Heart right ventricle (tissue), 16 donors: ENCODE data around the gene TMEM169. TPM values are rescaled to one million over a fixed set of nuclear protein-coding genes. Genes with fewer than 3 reads are reported as not detected.
"Not testable (repeated sequence)": the region's sequence is repeated elsewhere in the genome, so short reads cannot be mapped to it uniquely, and the experiment has no call there.

Experiments
- ATAC-seq, 8 donors: fragments of 200-7000 bp; cut with Tn5 transposase; one replicate each; pipeline ENCODE4 v1.9.1; 2020; ENCODE audit warnings: mild to moderate bottlenecking in 8 of 8, moderate library complexity in 8 of 8, moderate number of reproducible peaks in 1 of 8
- DNase-seq, 2 donors: peaks; one replicate each; pipeline ENCODE4 v3.0.0-alpha.2; 2020
- H3K27ac ChIP-seq, 10 donors: fragments of 200-600 bp; sonication (generic) in 2 of 10; one replicate each; pipeline versions ENCODE4 v1.5.0 to v1.8.0; 2020 to 2022; ENCODE audit warnings: mild to moderate bottlenecking in 3 of 10
- H3K27me3 ChIP-seq, 7 donors: fragments of 200-600 bp; one replicate each; pipeline ENCODE4 v1.8.0; 2021 to 2022; ENCODE audit warnings: mild to moderate bottlenecking in 2 of 7
- H3K36me3 ChIP-seq, 9 donors: fragments of 200-600 bp; sonication (generic) in 1 of 9; one replicate each; pipeline versions ENCODE4 v1.5.0 to v1.8.0; 2020 to 2022; ENCODE audit warnings: mild to moderate bottlenecking in 2 of 9
- H3K4me1 ChIP-seq, 9 donors: fragments of 200-600 bp; sonication (generic) in 1 of 9; one replicate each; pipeline versions ENCODE4 v1.5.0 to v1.8.0; 2020 to 2022; ENCODE audit warnings: mild to moderate bottlenecking in 4 of 9
- H3K4me3 ChIP-seq, 10 donors: fragments of 200-600 bp; sonication (generic) in 2 of 10; one replicate each; pipeline versions ENCODE4 v1.5.0 to v1.8.0; 2020 to 2022; ENCODE audit warnings: mild to moderate bottlenecking in 7 of 10, moderate library complexity in 2 of 10
- H3K9me3 ChIP-seq, 11 donors: fragments of 200-600 bp in 10 of 11; sonication (generic) in 2 of 11; one replicate each; pipeline versions ENCODE4 v1.5.0 to v1.8.0; 2013 to 2022; ENCODE audit warnings: mild to moderate bottlenecking in 2 of 11, control low read depth in 1 of 11, moderate library complexity in 1 of 11
- CTCF ChIP-seq, 9 donors: fragments of 200-600 bp; sonication (generic) in 2 of 9; IDR thresholded peaks; one replicate each; pipeline versions ENCODE4 v1.5.0 to v1.8.0; 2021 to 2022; ENCODE audit warnings: antibody characterized with exemption in 9 of 9, mild to moderate bottlenecking in 5 of 9, moderate library complexity in 1 of 9
- WGBS, 2 donors: extraction: QIAGEN DNeasy Blood & Tissue Kit; methylation state at CpG; one replicate each; pipeline ENCODE4 v1.1.7; 2013; ENCODE audit warnings: inconsistent platforms in 1 of 2; 5-methylcytosine and 5-hydroxymethylcytosine counted together
- intact Hi-C, 10 donors: fragments of 100-400 bp; cut with DNase I; formaldehyde crosslinking; loops; one replicate each; pipeline versions ENCODE4 v1.11.1 to v1.14.2; 2022
- polyA plus RNA-seq, 2 donors: library from polyadenylated mRNA; stranded (reverse); fragments of 200-250 nt; gene quantifications; one replicate each; pipeline ENCODE4 v1.2.3, GENCODE V29; 2013
- total RNA-seq, 10 donors: library from RNA; stranded (reverse); fragmentation: NEBNext Ultra II Directional in 3 of 10; extraction: Animal tissue kit (Norgen Biotek cat#: 25700) in 3 of 10; gene quantifications; one replicate each; pipeline versions ENCODE4 v1.2.1 to v1.2.4, GENCODE V29; 2021 to 2023
- donor health status: Arrhythmogenic right ventricular cardiomyopathy.
- donor health status: ischemic (EF 13 %, LVEDD 7.1; RV severe dilation, severe dysfunction).
- donor health status: healthy with polysubstance abuse.
- donor health status: DM: no; HTN: yes; CAD: no.
- donor health status: DM: no; HTN: no; CAD: no.
- donor health status: ischemic (EF 25% LVEDD 6.9; RV normal size, moderate dysfunction).
- donor health status: ischemic (EF 25% LVEDD 5.7; RV mildly dilated, moderate dysfunction).
- donor health status: healthy.
- donor health status: DM: yes; HTN: yes; CAD: no.
- donor health status: Ischemic cardiomyopathy.
- donor health status: ischemic (EF 35%, LVEDD 5.7; RV mildly dilated, moderate dysfunction).
- donor health status: nonischemic (EF 11% LVEDD 7.7; RV severe dilation, severe dysfunction).
- donor health status: DM: yes; HTN: yes; CAD: no.
- donor health status: PGD.
- donor health status: ischemic (EF 29% LVEDD 5.4; RV normal size, mild dysfunction).
- donor health status: nonischemic (EF 23%, LVEDD 6.1; RV moderate dilation, normal function).

TMEM169 gene
- total and polyA plus RNA-seq, 12 donors, result 0.10 to 0.97 (median 0.22) TPM; not detected in 2

GRCh38 chr2:216078776-216079175 lies 2.9 kb upstream of the TMEM169 start:
- intact Hi-C loops, result no loop called here
- H3K4me3 ChIP-seq, result no peak overlapping the region
- DNase-seq (no peak), ATAC-seq (no peak)
- no peaks in the 10 kb centered on the region for H3K9me3 ChIP-seq
- H3K36me3 ChIP-seq, result no peaks in the 10 kb centered on the region
- H3K4me1 ChIP-seq, result peaks cover 0 to 25% (median 16%) of the 10 kb centered on the region in 9 donors
- no peaks in the 10 kb centered on the region for H3K27me3 ChIP-seq
- WGBS, 2 donors, result 80 to 83% methylated on average over 1 of the region's 1 CpG
- no peak overlapping the region for H3K27ac ChIP-seq
- no peak for TF ChIP-seq CTCF (IDR thresholded peaks at IDR 0.05)

GRCh38 chr2:216080048-216080447 lies 1.7 kb upstream of the TMEM169 start:
- not testable (repeated sequence) for H3K27me3 ChIP-seq, H3K36me3 ChIP-seq, H3K27ac ChIP-seq, DNase-seq, H3K4me3 ChIP-seq, H3K9me3 ChIP-seq, ATAC-seq
- peaks cover 0 to 34% (median 16%) of the 10 kb centered on the region in 9 donors for H3K4me1 ChIP-seq
- intact Hi-C loops, result loop anchor here in 1 of 10 donors (2.0 kb wide), 1 partner anchor 35 kb away; no protein-coding TSS in a partner anchor
- WGBS, 2 donors, result 98% methylated on average over 10 of the region's 10 CpGs

- no peaks in the 10 kb centered on the region for H3K9me3 ChIP-seq
- H3K27ac ChIP-seq, result peak overlapping the region in 3 of 10 donors; percentile 17 to 74 (median 24)
- no peak for TF ChIP-seq CTCF (IDR thresholded peaks at IDR 0.05)
- H3K4me3 ChIP-seq, result peak overlapping the region; percentile 51 to 79 (median 68)
- WGBS, 2 donors, result 43 to 57% methylated on average over 1 of the region's 1 CpG
- H3K4me1 ChIP-seq, result peaks cover 0 to 34% (median 16%) of the 10 kb centered on the region in 9 donors
- no peaks in the 10 kb centered on the region for H3K27me3 ChIP-seq
- DNase-seq (no peak), ATAC-seq (no peak)
- intact Hi-C loops, result loop anchor here in 1 of 10 donors (2.0 kb wide), 1 partner anchor 34 kb away; no protein-coding TSS in a partner anchor
- H3K36me3 ChIP-seq, result no peaks in the 10 kb centered on the region
These were observed 707 bp upstream of the TMEM169 start for GRCh38 chr2:216081012-216081411.

DNA sequence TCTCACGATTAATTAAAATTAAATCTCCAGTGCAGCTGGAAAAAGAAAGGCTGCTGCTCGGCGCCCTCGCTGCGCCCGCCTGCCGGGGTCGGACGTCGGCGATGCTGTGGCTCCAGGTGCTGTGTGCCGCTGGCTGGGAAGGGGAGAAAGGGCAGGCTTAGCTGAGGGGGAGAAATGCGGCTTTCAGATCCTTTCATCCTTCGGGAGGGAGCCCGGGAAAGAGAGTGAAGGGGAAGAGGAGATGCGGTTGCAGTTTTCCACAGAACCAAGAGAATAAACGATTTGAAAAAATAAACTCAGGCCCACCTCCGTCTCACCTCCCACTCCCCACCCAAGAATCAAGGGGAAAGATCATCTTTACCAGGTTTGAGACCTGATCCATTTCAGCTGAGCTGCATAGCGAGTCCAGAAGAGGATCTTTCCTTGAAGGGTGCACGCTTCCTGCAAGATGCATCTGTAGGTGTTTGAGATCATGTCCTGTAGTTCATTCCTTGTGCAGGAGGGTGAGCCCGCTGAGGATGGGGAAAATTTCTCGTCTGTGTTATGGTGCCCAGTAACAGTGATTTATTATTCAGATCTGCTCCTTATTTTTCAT lies 495 bp downstream of the TMEM169 start:
- no peaks in the 10 kb centered on the region for H3K36me3 ChIP-seq
- H3K27ac ChIP-seq, result peak overlapping the region in 6 of 10 donors; percentile 17 to 74 (median 33)
- no peak for DNase-seq
- peak overlapping the region; percentile 51 to 79 (median 68) for H3K4me3 ChIP-seq
- 16 to 18% methylated on average over 22 of the region's 22 CpGs for WGBS, 2 donors
- peaks cover 0 to 34% (median 16%) of the 10 kb centered on the region in 9 donors for H3K4me1 ChIP-seq
- intact Hi-C loops, result no loop called here
- H3K9me3 ChIP-seq, result no peaks in the 10 kb centered on the region
- no peak for TF ChIP-seq CTCF (IDR thresholded peaks at IDR 0.05)
- H3K27me3 ChIP-seq, result no peaks in the 10 kb centered on the region
- ATAC-seq, result peak in 5 of 8 donors; percentile 13 to 44 (median 34)

GRCh38 chr2:216082805-216083204 lies 1.1 kb downstream of the TMEM169 start:
- WGBS, 2 donors, result 66 to 69% methylated on average over 3 of the region's 3 CpGs
- no peak for TF ChIP-seq CTCF (IDR thresholded peaks at IDR 0.05)
- intact Hi-C loops, result no loop called here
- Histone ChIP-seq H3K4me1 (peaks cover 0 to 34% (median 16%) of the 10 kb centered on the region in 9 donors), H3K36me3 (no peaks in the 10 kb centered on the region), H3K27ac (no peak overlapping the region), H3K9me3 (no peaks in the 10 kb centered on the region), H3K27me3 (no peaks in the 10 kb centered on the region), H3K4me3 (no peak overlapping the region)
- ATAC-seq, result no peak
- no peak for DNase-seq
